Measurements from ENCODE around the gene SCGB1D2.
"Not testable (repeated sequence)": the region's sequence is repeated elsewhere in the genome, so short reads cannot be mapped to it uniquely, and the experiment has no call there.

The SCGB1D2 gene, protein sequence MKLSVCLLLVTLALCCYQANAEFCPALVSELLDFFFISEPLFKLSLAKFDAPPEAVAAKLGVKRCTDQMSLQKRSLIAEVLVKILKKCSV

GRCh38 chr11:62242021-62242420 is at the start of gene SCGB1D2:
TSS of gene SCGB1D2 (plus strand) at chr11:62242239. CDS start at chr11:62242308, 69 bp downstream.
- DNase-seq, result no peak

DNA sequence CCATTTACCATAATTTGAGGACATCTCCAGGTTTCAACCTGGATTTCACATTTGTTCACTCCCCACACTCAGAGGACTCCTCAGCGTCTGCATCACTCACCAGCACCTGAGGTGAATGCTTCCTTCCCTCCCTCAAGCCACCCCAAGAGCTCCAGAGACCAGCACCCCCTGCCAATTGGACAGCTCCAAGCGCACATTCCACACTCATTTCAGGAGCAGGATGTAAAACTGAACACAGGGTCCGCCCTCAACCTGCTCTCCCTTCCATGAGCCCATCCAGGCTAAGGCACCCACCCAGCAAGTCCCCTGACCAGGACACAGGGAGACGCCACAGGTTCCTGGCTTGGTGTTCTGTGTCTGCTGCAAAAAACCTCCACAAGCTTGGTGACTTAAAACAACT is 48.1 kb upstream of the SCGB1D2 start:
- no peak for DNase-seq

DNA sequence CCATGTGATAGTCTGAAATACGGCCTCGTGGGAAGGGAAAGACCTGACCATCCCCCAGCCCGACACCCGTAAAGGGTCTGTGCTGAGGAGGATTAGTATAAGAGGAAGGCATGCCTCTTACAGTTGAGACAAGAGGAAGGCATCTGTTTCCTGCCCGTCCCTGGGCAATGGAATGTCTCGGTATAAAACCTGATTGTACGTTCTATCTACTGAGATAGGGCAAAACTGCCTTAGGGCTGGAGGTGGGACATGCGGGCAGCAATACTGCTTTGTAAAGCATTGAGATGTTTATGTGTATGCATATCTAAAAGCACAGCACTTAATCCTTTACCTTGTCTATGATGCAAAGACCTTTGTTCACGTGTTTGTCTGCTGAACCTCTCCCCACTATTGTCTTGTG is 47.0 kb upstream of the SCGB1D2 start:
- not testable (repeated sequence) for DNase-seq

GRCh38 chr11:62195945-62196344 is 46.1 kb upstream of the SCGB1D2 start:
- DNase-seq, result no peak

GRCh38 chr11:62197400-62197799 is 44.6 kb upstream of the SCGB1D2 start:
- DNase-seq, result not testable (repeated sequence)

DNA sequence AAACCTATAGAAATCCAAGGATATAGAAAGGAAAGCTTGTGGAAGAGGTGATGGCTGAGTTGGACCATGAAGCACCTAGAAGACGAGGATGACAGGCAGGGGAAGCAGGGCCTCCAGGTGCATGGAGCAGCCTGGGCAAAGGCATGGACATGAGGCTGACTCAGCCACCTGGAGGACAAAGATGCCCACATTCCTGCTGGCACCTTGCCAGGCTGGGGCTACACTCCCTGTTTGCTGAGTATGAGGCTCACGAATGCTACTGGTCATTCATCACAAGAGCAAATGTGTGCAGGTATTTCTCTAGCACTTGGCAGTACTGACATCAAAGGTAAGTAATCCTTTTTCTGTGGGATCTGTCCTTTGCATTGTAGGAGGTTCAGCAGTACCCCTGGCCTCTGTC is 40.7 kb upstream of the SCGB1D2 start:
- DNase-seq, result no peak

GRCh38 chr11:62202910-62203309 is 39.1 kb upstream of the SCGB1D2 start:
- DNase-seq, result no peak

DNA sequence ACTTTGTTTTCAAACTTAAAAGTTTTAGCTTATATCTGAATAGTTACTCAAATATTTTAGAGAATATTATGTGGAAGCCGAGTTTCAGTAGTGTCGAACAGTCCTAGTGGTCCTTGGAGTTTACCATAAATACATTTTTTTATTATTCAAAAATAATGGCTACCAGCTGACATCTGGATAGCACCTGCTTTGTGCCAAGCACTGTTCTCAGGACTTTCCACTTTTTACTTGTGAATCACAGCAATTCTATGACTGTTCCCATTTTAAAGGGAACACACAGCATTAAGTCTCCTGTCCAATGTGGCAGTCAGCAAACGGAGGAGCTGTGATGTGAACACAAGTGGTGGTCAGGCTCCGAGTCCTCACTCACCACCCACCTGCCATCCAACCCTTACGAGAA is 37.6 kb upstream of the SCGB1D2 start:
- no peak for DNase-seq

DNA sequence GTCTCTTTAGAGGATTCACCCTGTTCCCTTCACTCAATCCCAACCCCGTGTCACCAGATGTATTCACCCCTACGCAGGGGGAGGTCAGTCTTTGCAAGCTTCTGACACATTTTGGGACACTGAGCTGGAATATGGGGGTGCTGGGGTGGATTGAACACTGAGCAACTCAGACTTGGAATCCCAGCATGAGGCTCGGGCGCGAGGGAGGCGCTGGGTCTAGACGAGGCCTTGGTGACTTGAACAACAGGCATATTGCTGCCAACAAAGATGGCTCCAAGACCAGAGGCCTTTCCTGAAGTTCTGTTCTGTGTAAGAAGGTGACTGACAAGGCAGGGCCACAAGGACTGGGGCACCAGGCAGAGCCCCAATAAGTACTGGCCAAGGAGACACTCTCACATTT is 36.6 kb upstream of the SCGB1D2 start:
- no peak for DNase-seq

DNA sequence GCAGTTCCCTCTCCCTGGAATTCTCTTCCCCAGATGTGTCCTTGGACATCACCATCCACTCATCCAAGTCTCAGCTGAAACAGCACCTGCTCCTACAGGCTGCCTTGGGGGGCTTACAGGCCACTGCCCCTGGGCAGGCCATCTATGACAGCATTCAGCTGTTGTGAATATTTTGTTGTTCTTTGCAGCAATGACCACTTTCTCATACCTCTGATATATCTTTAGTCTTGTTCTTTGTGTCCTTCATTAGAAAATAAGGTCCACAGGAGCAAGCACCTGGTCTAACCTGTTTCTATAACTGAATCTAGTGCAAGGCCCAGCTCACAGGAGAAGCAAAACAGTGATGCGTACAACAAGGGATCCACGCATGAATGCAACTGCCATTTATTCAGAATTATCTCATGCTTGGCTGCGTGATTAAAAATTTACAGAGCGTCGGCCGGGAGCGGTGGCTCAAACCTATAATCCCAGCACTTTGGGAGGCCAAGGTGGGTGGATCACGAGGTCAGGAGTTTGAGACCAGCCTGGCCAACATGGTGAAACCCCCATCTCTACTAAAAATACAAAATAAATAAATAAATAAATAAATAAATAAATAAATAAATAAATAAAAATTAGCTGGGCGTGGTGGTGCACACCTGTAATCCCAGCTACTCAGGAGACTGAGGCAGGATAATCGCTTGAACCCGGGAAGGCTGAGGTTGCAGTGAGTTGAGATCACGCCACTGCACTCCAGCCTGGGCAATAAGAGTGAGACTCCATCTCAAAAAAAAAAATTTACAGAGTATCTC is 35.6 kb upstream of the SCGB1D2 start:
- DNase-seq, result not testable (repeated sequence)

GRCh38 chr11:62208785-62209144 is 33.3 kb upstream of the SCGB1D2 start:
- DNase-seq, result no peak

GRCh38 chr11:62217191-62217748 is 24.8 kb upstream of the SCGB1D2 start:
- DNase-seq, result no peak

GRCh38 chr11:62221498-62221897 is 20.5 kb upstream of the SCGB1D2 start:
- no peak for DNase-seq

DNA sequence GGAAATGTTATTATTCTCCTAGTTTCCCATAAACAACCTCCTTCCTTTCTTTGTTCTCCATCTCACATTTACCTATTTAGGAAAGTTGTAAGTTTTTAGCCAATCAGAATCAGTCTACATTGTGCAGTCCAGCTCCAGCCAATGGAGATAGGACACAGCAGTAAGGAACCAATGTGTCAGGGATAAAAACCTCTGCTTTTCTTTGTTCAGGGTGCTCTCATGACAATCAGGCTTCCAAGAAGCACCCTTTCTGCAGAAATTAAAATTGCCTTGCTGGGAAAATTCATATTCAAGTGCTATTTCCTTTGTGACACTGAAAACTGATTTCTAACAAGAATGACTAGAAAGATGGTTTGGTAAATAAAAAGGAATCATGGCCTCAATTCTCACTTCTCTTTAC is 18.9 kb upstream of the SCGB1D2 start:
- no peak for DNase-seq

GRCh38 chr11:62233730-62234129 is 8.3 kb upstream of the SCGB1D2 start:
- DNase-seq, result no peak

DNA sequence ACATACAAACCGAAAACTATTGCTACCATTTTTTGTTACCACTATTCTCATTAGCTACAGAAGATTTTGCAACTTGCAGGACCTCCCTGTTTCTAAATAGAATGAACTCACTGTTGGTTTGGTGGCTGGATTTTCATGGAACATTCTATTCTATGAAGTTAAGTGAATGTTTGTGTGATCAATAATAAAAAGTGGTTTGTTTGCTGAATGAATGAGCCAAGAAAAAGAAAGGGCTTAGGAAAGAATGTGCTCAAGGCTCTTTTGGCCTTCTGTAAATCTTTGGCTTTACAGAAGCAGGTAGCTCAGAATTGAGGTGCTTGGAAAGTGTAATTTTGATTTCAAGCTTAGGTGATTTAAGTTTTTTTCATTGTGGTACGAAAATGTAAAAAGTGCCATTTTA is 5.9 kb upstream of the SCGB1D2 start:
- no peak for DNase-seq

DNA sequence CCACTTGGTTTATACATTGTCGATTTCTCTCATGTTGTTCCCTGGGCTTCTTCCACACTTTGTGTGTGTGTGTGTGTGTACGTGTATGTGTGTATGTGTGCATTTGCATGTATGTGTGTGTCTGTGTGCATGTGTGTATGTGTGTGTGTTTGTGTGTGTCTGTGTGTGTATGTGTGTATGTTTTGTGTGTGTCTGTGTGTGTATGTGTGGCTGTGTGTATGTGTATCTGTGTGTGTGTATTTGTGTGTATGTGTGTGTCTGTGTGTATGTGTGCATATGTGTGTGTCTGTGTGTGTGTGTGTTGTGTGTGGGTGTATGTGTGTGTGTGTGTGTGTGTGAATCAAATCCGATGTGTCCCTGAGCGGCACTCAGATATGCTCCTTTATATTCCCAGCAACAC is 4.5 kb upstream of the SCGB1D2 start:
- no peak for DNase-seq

DNA sequence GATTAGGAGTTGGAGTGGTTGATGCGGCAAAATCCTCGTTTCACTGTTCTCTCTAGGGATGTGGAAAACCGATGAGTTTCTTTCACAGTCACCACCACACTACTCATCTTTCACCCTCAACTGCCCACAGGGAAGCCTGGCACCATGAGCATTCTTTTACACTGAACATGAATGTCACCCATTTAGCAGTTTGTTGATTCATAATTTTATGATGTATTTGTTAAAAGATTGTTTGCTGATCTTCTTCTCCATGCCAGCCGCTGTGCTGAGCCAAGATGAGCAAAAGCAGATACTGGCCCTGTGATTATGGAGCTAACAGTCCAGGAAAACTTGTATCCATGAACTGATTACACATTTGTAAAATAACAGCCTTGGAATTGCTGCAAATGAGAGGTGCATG is 3.9 kb upstream of the SCGB1D2 start:
- DNase-seq, result no peak

DNA sequence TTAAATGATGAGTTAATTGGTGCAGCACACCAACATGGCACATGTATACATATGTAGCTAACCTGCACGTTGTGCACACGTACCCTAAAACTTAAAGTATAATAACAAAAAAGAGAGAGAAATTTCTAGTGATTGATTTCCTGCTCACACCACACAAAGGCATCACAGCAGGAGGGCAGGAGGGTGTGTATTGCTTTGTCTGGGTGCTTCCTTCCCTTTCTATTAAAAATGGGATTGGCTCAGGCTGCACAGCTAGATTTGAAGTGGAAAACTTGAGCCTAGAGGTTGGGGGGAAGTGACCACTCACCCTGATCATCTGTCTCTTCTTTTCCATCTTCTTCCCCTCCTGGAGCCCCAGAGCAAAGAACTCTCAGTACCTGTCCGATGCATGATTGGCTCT is 944 bp upstream of the SCGB1D2 start:
- no peak for DNase-seq

GRCh38 chr11:62245271-62245753 is 3.3 kb downstream of the SCGB1D2 start:
- peak in 1 of 2 experiments; percentile 27 for DNase-seq

DNA sequence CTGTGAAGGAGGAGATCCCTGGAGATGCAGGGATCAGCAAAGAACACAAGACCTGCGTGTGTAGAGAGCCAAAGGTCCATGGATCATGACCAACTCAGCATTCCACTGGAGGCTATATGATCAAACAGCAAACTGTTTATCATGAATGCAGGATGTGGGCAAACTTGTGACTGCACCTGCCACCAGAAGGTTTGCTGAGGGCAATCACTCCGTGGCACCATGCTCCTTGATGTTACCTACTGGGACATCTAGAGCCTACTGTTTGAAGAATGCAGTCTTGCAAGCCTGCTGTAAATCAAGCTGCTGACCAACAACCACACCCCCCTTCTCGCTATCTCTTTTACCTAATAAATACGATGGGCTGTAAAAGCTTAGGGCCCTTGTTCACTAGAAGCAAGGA is 9.7 kb downstream of the SCGB1D2 start:
- no peak for DNase-seq

GRCh38 chr11:62253999-62254542 is 12.0 kb downstream of the SCGB1D2 start:
- DNase-seq, result no peak

- DNase-seq, result no peak
Measured at GRCh38 chr11:62256281-62256680, 14.2 kb downstream of the SCGB1D2 start.

GRCh38 chr11:62260261-62260953 is 18.4 kb downstream of the SCGB1D2 start:
- no peak for DNase-seq
